ENCODE data around the gene SPAG16. TPM values are rescaled to one million over a fixed set of nuclear protein-coding genes. Genes with fewer than 3 reads are reported as not detected.

SPAG16 gene
- 12.7 and 16.3 TPM in 2 replicates for total RNA-seq

DNA sequence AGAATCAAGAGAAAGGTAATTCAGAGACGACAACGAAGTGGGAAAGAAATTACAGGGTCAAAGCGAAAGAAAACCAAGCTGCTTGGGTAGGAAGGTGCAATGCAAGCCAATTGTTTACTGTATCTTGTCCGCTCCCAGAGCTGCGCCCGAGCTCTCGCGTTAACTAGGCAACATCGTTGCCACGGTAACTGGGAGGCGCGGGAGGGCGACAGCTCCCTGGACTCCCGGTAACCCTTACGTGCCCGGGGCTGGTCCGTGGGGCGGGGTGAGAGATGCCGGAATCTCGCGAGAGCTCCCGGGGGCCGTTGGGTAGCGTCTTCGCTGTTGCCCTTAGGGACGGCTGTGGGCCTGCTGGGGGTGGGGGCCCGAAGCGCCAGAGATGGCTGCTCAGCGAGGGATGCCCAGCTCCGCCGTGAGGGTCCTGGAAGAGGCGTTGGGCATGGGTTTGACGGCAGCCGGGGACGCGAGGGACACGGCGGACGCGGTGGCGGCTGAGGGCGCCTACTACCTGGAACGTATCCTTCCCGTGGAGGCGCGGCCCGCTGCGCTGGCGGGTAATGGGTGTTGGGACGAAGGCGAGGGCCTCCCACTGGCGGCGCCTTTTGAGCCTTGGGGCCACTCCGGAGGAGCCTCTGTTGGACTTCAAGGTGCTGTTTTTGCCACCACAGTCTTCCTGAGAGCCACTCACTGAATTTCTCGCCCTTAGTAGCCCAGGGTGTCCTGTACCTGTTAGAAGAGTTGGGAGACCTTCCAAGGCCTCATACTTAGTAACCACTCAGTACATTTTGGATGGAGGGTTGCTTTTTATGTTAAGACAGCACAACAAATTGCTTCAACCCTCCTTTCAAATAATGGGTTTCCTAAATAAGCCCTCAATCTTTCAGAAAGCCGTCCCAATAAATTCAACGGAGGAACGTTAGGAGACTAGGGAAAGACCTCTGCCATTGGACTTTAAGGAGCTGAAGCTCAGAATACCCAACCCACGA is at the start of gene SPAG16:
Gene SPAG16 (plus strand): TSS at position 360 of the 986 bp plus-strand sequence.

DNA sequence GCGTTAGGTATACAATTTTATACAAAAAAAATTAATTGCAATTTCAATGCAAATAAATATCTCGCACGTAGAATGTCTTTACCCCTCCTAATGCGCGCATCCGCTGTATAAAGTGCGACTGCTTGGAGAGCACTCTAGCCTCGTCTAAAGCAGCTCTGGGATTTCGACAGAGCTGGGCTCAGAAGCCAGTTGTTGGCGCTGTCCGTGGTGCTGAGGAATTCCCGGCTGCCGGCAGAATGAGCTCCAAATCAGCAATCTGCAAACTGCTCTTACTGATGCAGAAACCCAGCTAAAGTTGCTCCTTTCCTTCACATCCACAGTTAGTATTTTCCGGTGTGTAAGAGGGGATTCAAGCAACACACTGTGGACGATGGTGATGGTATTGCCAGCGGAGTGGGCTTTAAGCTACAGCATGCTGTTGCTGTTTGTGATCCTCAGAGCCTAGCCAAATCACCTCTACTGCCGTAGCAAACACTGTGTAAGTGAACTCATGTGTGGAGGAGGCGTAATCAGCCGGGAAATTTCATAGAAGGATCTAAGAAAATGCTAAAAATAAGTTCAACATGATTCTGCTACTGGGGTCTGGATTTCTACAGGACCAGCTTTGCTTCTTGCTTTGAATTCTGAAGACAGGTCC is 1126.8 kb downstream of the SPAG16 start, which contains the start of gene VWC2L:
Gene VWC2L (plus strand): TSS at position 137 of the 637 bp plus-strand sequence. CDS start 3,140 bp downstream, outside the sequence.

Other genes with a start within 250 kb of the SPAG16 start
- 0.65 and 1.0 TPM in 2 replicates for gene IKZF2, start 132.9 kb upstream of the SPAG16 start, total RNA-seq

Data from dermis lymphatic vessel endothelial cell (primary cell).